Esophagus squamous epithelium (tissue), 5 donors: ENCODE results near the gene TANGO6. TPM values are rescaled to one million over a fixed set of nuclear protein-coding genes. Genes with fewer than 3 reads are reported as not detected.

Experiments
- DNase-seq: peaks from one replicate; lab custom pipeline; 2025; lab: John Stamatoyannopoulos, UW
- H3K27ac ChIP-seq, 4 donors: fragments of 200-600 bp; sonication (generic); one replicate each; pipeline ENCODE4 v1.5.1; 2016 to 2019; ENCODE audit warnings: mild to moderate bottlenecking in 1 of 4
- H3K27me3 ChIP-seq, 4 donors: fragments of 200-600 bp; sonication (generic); 1 replicate in 3 of 4; 2 replicates in 1 of 4; pipeline versions ENCODE4 v1.5.1 to v1.6.0; 2017 to 2021; ENCODE audit warnings: antibody characterized with exemption in 1 of 4
- H3K36me3 ChIP-seq, 3 donors: fragments of 200-600 bp; sonication (generic); one replicate each; pipeline ENCODE4 v1.5.1; 2016 to 2019
- H3K4me1 ChIP-seq, 3 donors: fragments of 200-600 bp; sonication (generic); one replicate each; pipeline ENCODE4 v1.5.1; 2017 to 2019
- H3K4me3 ChIP-seq, 4 donors: fragments of 200-600 bp; sonication (generic); 1 replicate in 3 of 4; 2 replicates in 1 of 4; pipeline ENCODE4 v1.5.1; 2016 to 2019; ENCODE audit warnings: mild to moderate bottlenecking in 2 of 4, moderate library complexity in 1 of 4
- H3K9me3 ChIP-seq, 3 donors: fragments of 200-600 bp; sonication (generic); one replicate each; pipeline ENCODE4 v1.5.1; 2016 to 2019
- POLR2A ChIP-seq, 4 donors: fragments of 450-650 bp; IDR thresholded peaks; one replicate each; pipeline ENCODE4 v1.6.1; 2017; ENCODE audit warnings: antibody characterized with exemption in 4 of 4, mild to moderate bottlenecking in 4 of 4, moderate library complexity in 3 of 4
- WGBS, 2 donors: methylation state at CpG; one replicate each; pipeline ENCODE4 v1.1.5; 2018; 5-methylcytosine and 5-hydroxymethylcytosine counted together
- intact Hi-C: fragments of 100-400 bp; cut with DNase I; formaldehyde crosslinking; loops from one replicate; pipeline ENCODE4 v1.15.0; 2022
- total RNA-seq, 4 donors: library from RNA; depleted of rRNA; stranded (reverse); fragments of >200 nt; gene quantifications; one replicate each; pipeline ENCODE4 v1.1.0, GENCODE V29; 2016
- TF ChIP-seq, protein P1 (sequence below), 6 experiments: fragments of 450-650 bp in 4 of 6; fragments of 200-600 bp in 2 of 6; sonication (generic) in 2 of 6; IDR thresholded peaks; one replicate each; pipeline ENCODE4 v1.5.1; 2016 to 2019; ENCODE audit warnings: antibody characterized with exemption in 6 of 6, mild to moderate bottlenecking in 4 of 6, moderate library complexity in 4 of 6
- donor health status: DM: yes; HTN: yes; CAD: no.

The TANGO6 gene
- total RNA-seq, 4 donors from 2014 or later: 5.5 to 15.8 (median 10.1) TPM

DNA sequence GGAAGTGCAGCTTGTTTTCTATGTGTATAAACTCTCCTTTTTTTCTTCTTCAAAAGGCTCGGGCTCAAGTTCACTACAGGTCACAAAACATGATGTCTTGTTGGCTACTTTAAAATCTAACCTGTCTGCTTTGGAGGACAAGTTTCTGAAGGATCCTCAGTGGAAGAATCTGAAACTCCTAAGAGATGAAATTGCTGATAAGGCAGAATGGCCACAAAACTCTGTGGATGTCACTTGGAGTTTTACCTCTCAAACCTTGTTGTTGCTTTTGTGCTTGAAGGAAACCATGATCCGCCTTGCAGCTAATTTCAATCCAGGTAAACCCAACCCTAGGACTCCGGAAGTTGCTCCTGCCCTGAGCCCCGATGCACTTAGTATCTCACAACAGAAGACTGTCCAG lies 16.5 kb downstream of the TANGO6 start:
- Histone ChIP-seq H3K4me3 (no peak overlapping the region), H3K27me3 (no peaks in the 10 kb centered on the region), H3K27ac (no peak overlapping the region), H3K4me1 (peaks cover 0 to 9% (median 5%) of the 10 kb centered on the region in 3 donors), H3K36me3 (peaks cover 0 to 51% (median 5%) of the 10 kb centered on the region in 3 donors), H3K9me3 (no peaks in the 10 kb centered on the region)
- DNase-seq: no peak
- TF ChIP-seq, protein P1, sequence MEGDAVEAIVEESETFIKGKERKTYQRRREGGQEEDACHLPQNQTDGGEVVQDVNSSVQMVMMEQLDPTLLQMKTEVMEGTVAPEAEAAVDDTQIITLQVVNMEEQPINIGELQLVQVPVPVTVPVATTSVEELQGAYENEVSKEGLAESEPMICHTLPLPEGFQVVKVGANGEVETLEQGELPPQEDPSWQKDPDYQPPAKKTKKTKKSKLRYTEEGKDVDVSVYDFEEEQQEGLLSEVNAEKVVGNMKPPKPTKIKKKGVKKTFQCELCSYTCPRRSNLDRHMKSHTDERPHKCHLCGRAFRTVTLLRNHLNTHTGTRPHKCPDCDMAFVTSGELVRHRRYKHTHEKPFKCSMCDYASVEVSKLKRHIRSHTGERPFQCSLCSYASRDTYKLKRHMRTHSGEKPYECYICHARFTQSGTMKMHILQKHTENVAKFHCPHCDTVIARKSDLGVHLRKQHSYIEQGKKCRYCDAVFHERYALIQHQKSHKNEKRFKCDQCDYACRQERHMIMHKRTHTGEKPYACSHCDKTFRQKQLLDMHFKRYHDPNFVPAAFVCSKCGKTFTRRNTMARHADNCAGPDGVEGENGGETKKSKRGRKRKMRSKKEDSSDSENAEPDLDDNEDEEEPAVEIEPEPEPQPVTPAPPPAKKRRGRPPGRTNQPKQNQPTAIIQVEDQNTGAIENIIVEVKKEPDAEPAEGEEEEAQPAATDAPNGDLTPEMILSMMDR (IDR thresholded peaks at IDR 0.05): no peak
- TF ChIP-seq POLR2A (IDR thresholded peaks at IDR 0.05): no peak
- intact Hi-C loops: no loop called here
- WGBS, 2 donors: 91 to 92% methylated on average over 4 of the region's 4 CpGs

DNA sequence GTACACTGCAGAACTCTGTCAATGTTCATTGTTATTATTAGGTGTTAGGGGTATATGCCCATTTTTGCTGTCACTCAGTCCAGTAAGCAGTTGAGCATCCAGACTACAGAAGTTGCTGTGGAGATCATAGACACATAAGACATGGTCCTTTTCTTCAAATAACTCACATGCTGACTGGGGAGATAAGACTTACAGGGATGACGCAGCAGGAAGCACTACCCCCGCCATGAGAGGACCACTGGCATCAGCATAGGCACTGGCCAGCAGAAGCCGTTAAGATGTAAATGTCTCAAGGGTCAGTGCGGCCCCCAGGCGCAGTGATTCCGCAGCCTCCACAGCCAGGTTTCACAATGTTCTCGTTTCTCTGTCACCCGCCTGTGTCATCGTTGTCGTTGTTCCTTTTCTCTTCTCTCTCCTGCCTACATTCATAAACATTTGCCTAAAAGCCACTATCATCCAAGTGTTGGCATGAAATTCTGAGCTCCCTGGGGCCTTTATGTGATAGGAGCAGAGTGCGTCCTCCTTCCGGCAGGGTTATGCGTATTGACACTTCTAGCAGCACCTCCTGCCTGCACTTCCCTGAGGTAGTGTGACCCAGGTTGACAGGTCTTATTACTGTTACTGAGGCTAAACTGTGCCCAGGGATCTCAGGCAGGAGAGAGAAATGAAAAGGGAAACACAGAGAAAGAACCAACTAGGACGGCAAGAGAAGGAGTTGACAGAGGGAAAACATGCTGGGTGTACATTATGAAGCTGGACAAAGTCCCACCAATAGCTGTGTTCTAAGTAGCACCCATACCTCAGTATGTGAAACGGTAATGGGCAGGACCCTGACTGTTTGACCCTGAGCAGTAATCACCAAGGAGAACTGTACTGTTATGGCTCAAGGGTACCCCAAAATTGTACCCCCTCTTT lies 17.9 kb downstream of the TANGO6 start:
- 86 to 91% methylated on average over 11 to 15 of the region's 15 CpGs for WGBS, 2 donors
- no peaks in the 10 kb centered on the region for H3K9me3 ChIP-seq
- no peaks in the 10 kb centered on the region for H3K27me3 ChIP-seq
- no peak for DNase-seq
- intact Hi-C loops: no loop called here
- peaks cover 0 to 3% (median 0%) of the 10 kb centered on the region in 3 donors for H3K4me1 ChIP-seq
- TF ChIP-seq POLR2A (IDR thresholded peaks at IDR 0.05): no peak
- TF ChIP-seq, protein P1 (IDR thresholded peaks at IDR 0.05): no peak
- H3K27ac ChIP-seq: no peak overlapping the region
- peaks cover 0 to 51% (median 5%) of the 10 kb centered on the region in 3 donors for H3K36me3 ChIP-seq
- H3K4me3 ChIP-seq: no peak overlapping the region

DNA sequence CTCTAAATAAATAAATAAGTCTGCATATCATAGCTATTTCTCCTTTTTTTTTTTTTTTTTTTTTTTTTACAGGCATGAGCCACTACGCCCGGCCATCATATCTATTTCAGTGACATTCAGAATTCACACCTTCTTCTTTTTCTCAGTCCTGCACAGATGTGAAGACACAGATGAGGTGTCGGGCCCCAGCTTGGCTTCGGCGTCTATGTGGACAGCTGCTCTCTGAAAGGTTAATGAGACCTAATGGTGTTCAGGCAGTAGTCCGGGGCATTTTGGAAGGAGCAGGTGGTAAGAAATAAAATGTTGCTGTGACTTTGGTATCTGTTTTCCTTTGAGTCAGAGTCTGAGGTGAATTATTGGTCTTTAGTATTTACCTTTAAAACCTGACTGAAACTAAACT lies 23.6 kb downstream of the TANGO6 start:
- H3K4me3 ChIP-seq: no peak overlapping the region
- WGBS, 2 donors: 91 to 100% methylated on average over 6 of the region's 6 CpGs

DNA sequence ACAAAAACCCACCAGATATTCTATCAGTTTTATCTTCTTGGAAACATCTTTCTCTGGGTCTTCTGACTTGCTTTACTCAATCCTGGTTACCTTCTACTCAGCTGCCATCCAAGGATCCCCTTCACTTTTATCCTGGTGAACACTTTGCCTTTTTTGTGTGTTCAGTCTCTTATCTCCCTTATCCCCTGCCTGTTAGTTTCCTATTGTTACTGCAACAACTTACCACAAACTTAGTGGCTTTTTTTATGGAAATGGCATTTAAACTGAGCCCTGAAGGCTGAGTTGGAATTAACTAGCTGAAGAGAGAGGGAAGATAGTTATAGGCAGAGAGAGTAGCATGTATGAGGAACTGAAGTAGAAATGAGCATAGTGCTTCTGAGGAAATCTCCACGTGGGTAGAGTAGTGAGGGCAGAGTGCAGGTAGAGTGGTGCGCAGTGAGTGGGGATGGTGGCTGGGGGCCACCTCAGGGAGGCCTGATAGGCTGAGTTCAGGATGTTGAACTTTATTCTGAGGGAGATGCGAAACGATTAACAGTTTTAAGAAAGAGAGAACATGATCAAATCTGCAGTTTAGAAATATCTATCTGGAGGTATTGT lies 26.3 kb downstream of the TANGO6 start:
- TF ChIP-seq, protein P1 (IDR thresholded peaks at IDR 0.05): no peak
- no peak for TF ChIP-seq POLR2A (IDR thresholded peaks at IDR 0.05)
- Histone ChIP-seq H3K4me3 (no peak overlapping the region), H3K4me1 (no peaks in the 10 kb centered on the region), H3K36me3 (peaks cover 0 to 63% (median 0%) of the 10 kb centered on the region in 3 donors), H3K27me3 (no peaks in the 10 kb centered on the region), H3K9me3 (no peaks in the 10 kb centered on the region), H3K27ac (no peak overlapping the region)
- intact Hi-C loops: no loop called here
- 80 to 82% methylated on average over 4 of the region's 4 CpGs for WGBS, 2 donors
- DNase-seq: no peak

More for the DNA sequence above, 23.6 kb downstream of the TANGO6 start:
- no peak for DNase-seq
- Histone ChIP-seq H3K9me3 (no peaks in the 10 kb centered on the region), H3K27me3 (no peaks in the 10 kb centered on the region), H3K36me3 (peaks cover 0 to 63% (median 0%) of the 10 kb centered on the region in 3 donors), H3K27ac (no peak overlapping the region), H3K4me1 (no peaks in the 10 kb centered on the region)
- intact Hi-C loops: no loop called here
- no peak for TF ChIP-seq POLR2A (IDR thresholded peaks at IDR 0.05)
- TF ChIP-seq, protein P1 (IDR thresholded peaks at IDR 0.05): no peak
